Measurements from ENCODE around the gene C9orf50.
"Not testable (repeated sequence)": the region's sequence is repeated elsewhere in the genome, so short reads cannot be mapped to it uniquely, and the experiment has no call there.

C9orf50 gene

DNA sequence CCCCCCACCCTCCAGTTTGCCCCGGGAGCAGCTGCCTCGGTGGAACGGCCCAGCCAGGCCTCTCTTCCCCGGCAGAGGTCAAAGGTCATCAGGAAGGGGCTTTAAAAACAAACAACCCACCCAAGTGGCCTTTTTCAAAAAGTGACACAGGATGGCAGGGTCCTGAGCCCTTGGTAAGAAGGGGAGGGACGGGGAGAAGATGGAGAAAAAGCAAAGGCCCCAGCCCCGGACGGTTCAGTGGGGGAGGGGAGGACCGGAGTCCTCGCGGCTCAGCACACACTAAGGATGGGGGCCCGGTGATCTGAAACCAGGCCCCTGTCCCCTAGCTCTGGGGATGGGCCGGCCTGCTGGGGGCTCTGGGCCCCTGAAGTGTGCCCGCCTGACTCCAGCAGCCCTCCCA lies 45.7 kb upstream of the C9orf50 start:
- Histone ChIP-seq H3K27ac (peak overlapping the region; percentile 68 to 80), H3K27me3 (no peaks in the 10 kb centered on the region), H3K36me3 (no peaks in the 10 kb centered on the region), H3K4me1 (peaks cover 0 to 56% (median 30%) of the 10 kb centered on the region in 4 donors), H3K9me3 (no peaks in the 10 kb centered on the region), H3K4me3 (peak overlapping the region; percentile 59 to 62)
- no peak for TF ChIP-seq CTCF (IDR thresholded peaks at IDR 0.05)
- no peak for DNase-seq
- intact Hi-C loops (cut with DNase I; ENCODE audit: low total_unique reads), result no loop called here

DNA sequence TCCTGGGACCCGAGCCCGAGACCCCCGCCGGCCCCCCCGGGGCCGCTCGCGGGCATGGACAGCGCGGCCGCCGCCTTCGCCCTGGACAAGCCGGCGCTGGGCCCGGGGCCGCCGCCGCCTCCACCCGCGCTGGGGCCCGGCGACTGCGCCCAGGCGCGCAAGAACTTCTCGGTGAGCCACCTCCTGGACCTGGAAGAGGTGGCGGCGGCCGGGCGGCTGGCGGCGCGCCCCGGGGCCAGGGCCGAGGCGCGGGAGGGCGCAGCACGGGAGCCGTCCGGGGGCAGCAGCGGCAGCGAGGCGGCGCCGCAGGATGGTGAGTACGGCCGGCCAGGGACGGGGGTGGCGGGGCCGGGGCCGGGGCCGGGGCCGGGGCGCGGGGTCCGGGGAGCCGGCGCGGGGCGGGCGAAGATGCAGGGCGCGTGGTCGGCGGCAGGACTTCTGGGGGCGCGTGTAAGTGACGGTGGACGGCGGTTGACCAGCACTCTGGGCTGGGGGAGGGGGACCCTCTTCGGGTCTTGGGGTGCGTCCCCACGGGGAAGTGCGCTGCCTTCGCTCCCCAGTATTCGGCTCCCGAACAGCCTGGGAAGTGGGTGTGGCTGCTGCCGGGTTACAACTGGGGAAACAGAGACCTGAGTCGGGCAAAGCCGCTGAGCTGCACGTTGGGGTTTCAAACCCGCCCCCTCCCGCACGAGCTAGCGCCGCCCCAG lies 45.1 kb upstream of the C9orf50 start:
- Histone ChIP-seq H3K4me1 (peaks cover 0 to 50% (median 29%) of the 10 kb centered on the region in 4 donors), H3K27me3 (no peaks in the 10 kb centered on the region), H3K36me3 (no peaks in the 10 kb centered on the region), H3K4me3 (peak overlapping the region; percentile 59 to 62), H3K9me3 (no peaks in the 10 kb centered on the region), H3K27ac (peak overlapping the region; percentile 68 to 80)
- TF ChIP-seq CTCF (IDR thresholded peaks at IDR 0.05), result no peak
- no peak for DNase-seq
- intact Hi-C loops (cut with DNase I; ENCODE audit: low total_unique reads), result no loop called here

- no peak for TF ChIP-seq CTCF (IDR thresholded peaks at IDR 0.05)
- Histone ChIP-seq H3K9me3 (no peaks in the 10 kb centered on the region), H3K4me3 (peak within 1 kb of the TSS; percentile 59 to 62), H3K36me3 (no peaks in the 10 kb centered on the region), H3K4me1 (peaks cover 0 to 44% (median 29%) of the 10 kb centered on the region in 4 donors), H3K27ac (peak within 1 kb of the TSS; percentile 68 to 80), H3K27me3 (no peaks in the 10 kb centered on the region)
- intact Hi-C loops (cut with DNase I; ENCODE audit: low total_unique reads), result no loop called here
- DNase-seq, result peak; percentile 71 to 81
Observed at GRCh38 chr9:129665389-129665775, 44.5 kb upstream of the C9orf50 start, which contains the start of gene PRRX2. Gene PRRX2, plus strand, starts transcription at chr9:129665647. Its CDS starts 221 bp downstream, at chr9:129665868.

DNA sequence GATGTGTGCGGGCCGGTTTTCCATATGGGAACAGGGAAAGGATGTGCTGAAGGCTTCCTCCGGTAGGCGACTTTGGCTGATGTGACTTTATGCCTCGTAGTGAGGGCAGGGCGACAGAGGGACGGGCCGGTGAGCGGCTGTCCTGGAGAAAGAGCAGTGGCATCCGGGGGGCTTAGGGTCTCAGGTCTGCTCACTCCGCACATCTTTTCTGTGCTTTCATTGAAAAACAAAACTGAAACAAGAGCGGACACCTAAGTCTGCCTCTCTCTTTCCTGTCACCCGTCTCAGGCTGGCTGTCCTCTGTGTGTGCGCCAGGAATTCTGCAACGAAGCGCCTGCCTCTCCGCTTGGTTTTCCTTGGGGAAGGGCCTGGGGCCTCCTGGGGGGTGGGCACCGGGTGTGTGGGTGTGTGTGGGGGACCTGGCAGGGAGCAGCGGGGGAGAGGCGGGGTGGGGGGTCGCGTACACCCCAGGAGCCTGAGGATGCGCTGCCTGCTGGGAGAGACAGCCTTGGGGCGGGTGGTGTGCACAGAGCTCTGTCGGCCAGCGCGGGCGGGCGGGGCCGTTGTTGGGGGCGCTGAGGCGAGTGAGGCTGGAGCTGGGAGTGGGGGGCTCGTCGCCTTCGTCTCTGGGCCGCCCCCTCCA lies 44.0 kb upstream of the C9orf50 start:
- H3K4me1 ChIP-seq, result peaks cover 0 to 39% (median 28%) of the 10 kb centered on the region in 4 donors
- no peaks in the 10 kb centered on the region for H3K9me3 ChIP-seq
- H3K27me3 ChIP-seq, result no peaks in the 10 kb centered on the region
- intact Hi-C loops (cut with DNase I; ENCODE audit: low total_unique reads), result no loop called here
- no peaks in the 10 kb centered on the region for H3K36me3 ChIP-seq
- peak overlapping the region; percentile 68 to 80 for H3K27ac ChIP-seq
- peak in 1 of 2 donors; percentile 76 for DNase-seq
- TF ChIP-seq CTCF (IDR thresholded peaks at IDR 0.05), result no peak
- H3K4me3 ChIP-seq, result peak overlapping the region; percentile 59 to 62

DNA sequence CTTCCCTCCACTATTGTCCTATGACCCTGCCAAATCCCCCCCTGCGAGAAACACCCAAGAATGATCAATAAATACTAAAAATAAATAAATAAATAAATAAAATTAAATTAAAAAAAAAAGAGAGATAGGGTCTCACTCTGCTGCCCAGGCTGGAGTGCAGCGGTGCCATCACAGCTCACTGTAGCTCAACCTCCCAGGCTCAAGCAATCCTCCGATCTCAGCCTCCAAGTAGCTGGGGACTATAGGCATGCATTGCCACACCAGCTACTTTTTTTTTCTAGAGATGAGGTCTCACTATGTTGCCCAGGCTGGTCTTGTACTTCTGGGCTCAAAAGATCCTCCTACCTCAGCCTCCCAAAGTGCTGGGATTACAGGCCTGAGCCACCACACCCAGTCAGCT lies 41.3 kb upstream of the C9orf50 start:
- intact Hi-C loops (cut with DNase I; ENCODE audit: low total_unique reads); H3K9me3 ChIP-seq; H3K4me3 ChIP-seq; DNase-seq; H3K27ac ChIP-seq; H3K36me3 ChIP-seq; H3K27me3 ChIP-seq: not testable (repeated sequence)
- peaks cover 0 to 17% (median 9%) of the 10 kb centered on the region in 4 donors for H3K4me1 ChIP-seq

GRCh38 chr9:129661029-129661428 lies 40.1 kb upstream of the C9orf50 start:
- no peaks in the 10 kb centered on the region for H3K36me3 ChIP-seq
- H3K9me3 ChIP-seq, result no peaks in the 10 kb centered on the region
- DNase-seq, result no peak
- no peaks in the 10 kb centered on the region for H3K27me3 ChIP-seq
- no peak for TF ChIP-seq CTCF (IDR thresholded peaks at IDR 0.05)
- no peak overlapping the region for H3K27ac ChIP-seq
- H3K4me1 ChIP-seq, result peaks cover 0 to 7% (median 3%) of the 10 kb centered on the region in 4 donors
- intact Hi-C loops (cut with DNase I; ENCODE audit: low total_unique reads), result no loop called here
- no peak overlapping the region for H3K4me3 ChIP-seq
